ENCODE measurements around the gene DEPDC4.

DNA sequence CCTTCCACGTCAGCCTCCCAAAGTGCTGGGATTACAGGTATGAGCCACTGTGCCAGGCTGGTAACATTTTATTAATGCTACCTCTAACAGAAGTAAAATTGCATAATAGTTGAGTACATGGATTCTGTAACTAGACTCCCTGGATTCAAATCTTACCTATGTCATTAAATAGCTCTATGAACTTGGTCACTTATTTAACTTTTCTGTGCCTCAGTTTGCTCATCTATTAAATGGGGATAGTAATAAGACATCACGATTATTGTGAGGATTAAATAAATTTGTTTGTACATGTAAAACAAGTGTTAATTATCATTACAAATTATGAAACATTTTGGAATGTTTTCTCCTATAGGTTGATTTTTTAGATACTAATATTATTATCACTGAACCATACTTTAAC, 59.6 kb downstream of the DEPDC4 start:
- TF ChIP-seq EZH2 (IDR thresholded peaks at IDR 0.05; ENCODE audit: insufficient read depth, poor library complexity, severe bottlenecking) (no peak), EZH2phosphoT487 (IDR thresholded peaks at IDR 0.05; ENCODE audit: insufficient read depth, low read depth) (no peak)

Data from GM23248 (cell line).